HEK293 (cell line): Measurements from ENCODE around the gene CRTC1.

ENCODE experiments used
- MYNN ChIP-seq: fragments of 450-650 bp; formaldehyde crosslinking; IDR thresholded peaks from 2 replicates; pipeline ENCODE4 v1.5.1; 2016; ENCODE audit warnings: missing biosample characterization, missing genetic modification characterization, borderline replicate concordance
- SCRT1 ChIP-seq: fragments of 450-650 bp; formaldehyde crosslinking; IDR thresholded peaks from 2 replicates; pipeline ENCODE4 v1.5.1; 2016; ENCODE audit warnings: missing biosample characterization, missing genetic modification characterization, borderline replicate concordance
- ZNF777 ChIP-seq: fragments of 450-650 bp; formaldehyde crosslinking; IDR thresholded peaks from 2 replicates; pipeline ENCODE4 v1.5.1; 2017; ENCODE audit warnings: missing biosample characterization, missing genetic modification characterization, borderline replicate concordance

- TF ChIP-seq ZNF777 (tag by site-specific recombination) = no peak
- TF ChIP-seq MYNN (tag by site-specific recombination) = no peak
- no peak for TF ChIP-seq SCRT1
Measured at GRCh38 chr19:18708452-18709231, 25.2 kb downstream of the CRTC1 start.
